Adrenal gland (tissue), 12 donors: ENCODE measurements around the gene CHD9NB. TPM values are rescaled to one million over a fixed set of nuclear protein-coding genes. Genes with fewer than 3 reads are reported as not detected.

Source experiments
- DNase-seq, 7 donors: peaks; one replicate each; pipeline ENCODE4 v3.0.0-alpha.2; 2019 to 2020
- H3K27ac ChIP-seq, 5 donors: fragments of 200-600 bp; sonication (generic) in 4 of 5; 1 replicate in 3 of 5; 2 replicates in 2 of 5; pipeline versions ENCODE4 v1.5.1 to v1.8.0; 2016 to 2020; ENCODE audit warnings: mild to moderate bottlenecking in 1 of 5
- H3K27me3 ChIP-seq: fragments of 200-600 bp; 2 replicates; pipeline ENCODE4 v1.8.0; 2021
- H3K36me3 ChIP-seq, 2 donors: fragments of 200-600 bp; replicated peaks in 1 of 2; 1 replicate in 1 of 2; 2 replicates in 1 of 2; pipeline versions ENCODE4 v1.5.1 to v1.8.0; 2018 to 2022
- H3K4me1 ChIP-seq, 2 donors: fragments of 200-600 bp; replicated peaks in 1 of 2; 1 replicate in 1 of 2; 2 replicates in 1 of 2; pipeline versions ENCODE4 v1.5.1 to v1.8.0; 2018 to 2021
- H3K4me3 ChIP-seq, 4 donors: fragments of 200-600 bp; sonication (generic) in 3 of 4; one replicate each; pipeline ENCODE4 v1.5.1; 2016 to 2018
- H3K9me3 ChIP-seq, 3 donors: fragments of 200-600 bp; sonication (generic) in 1 of 3; replicated peaks in 1 of 3; 1 replicate in 2 of 3; 2 replicates in 1 of 3; pipeline versions ENCODE4 v1.5.1 to v1.8.0; 2016 to 2021
- POLR2A ChIP-seq, 2 donors: fragments of 450-650 bp; IDR thresholded peaks; one replicate each; pipeline ENCODE4 v1.6.1; 2017; ENCODE audit warnings: antibody characterized with exemption in 2 of 2, mild to moderate bottlenecking in 2 of 2, moderate library complexity in 1 of 2
- WGBS, 4 donors: extraction: QIAGEN DNeasy Blood & Tissue Kit in 2 of 4; methylation state at CpG; one replicate each; pipeline versions ENCODE4 v1.1.5 to v1.1.7; 2013 to 2017; 5-methylcytosine and 5-hydroxymethylcytosine counted together
- intact Hi-C, 2 donors: fragments of 100-400 bp; cut with DNase I; formaldehyde crosslinking; loops; one replicate each; pipeline versions ENCODE4 v1.14.1 to v1.15.0; 2022 to 2023
- polyA plus RNA-seq, 3 donors: library from polyadenylated mRNA; stranded (reverse); fragments of 200-250 nt in 2 of 3; fragments of 350-450 nt in 1 of 3; fragmentation: Illumina TruSeq in 1 of 3; extraction: RNeasy Lipid Tissue Mini Kit (QIAGEN cat#74804) in 1 of 3; gene quantifications; one replicate each; pipeline ENCODE4 v1.2.3, GENCODE V29; 2013 to 2014
- total RNA-seq, 9 donors: library from RNA; depleted of rRNA in 4 of 9; stranded (reverse); fragments of >200 nt in 4 of 9; fragments of 120-200 nt in 1 of 9; fragmentation: NEBNext Ultra II Directional in 1 of 9; extraction: Animal tissue kit (Norgen Biotek cat#: 25700) in 1 of 9; gene quantifications; one replicate each; pipeline versions ENCODE4 v1.1.0 to v1.2.4, GENCODE V29; 2013 to 2023
- TF ChIP-seq, protein P1 (sequence below), 6 experiments: fragments of 450-650 bp in 4 of 6; fragments of 200-600 bp in 2 of 6; sonication (generic) in 1 of 6; IDR thresholded peaks; 1 replicate in 5 of 6; 2 replicates in 1 of 6; pipeline versions ENCODE4 v1.5.1 to v1.8.0; 2016 to 2021; ENCODE audit warnings: antibody characterized with exemption in 6 of 6, mild to moderate bottlenecking in 2 of 6, moderate library complexity in 1 of 6
- donor health status: healthy with polysubstance abuse.
- donor health status: Bipolar disorder and iron deficiency.
- donor health status: DM: yes; HTN: yes; CAD: no.
- donor health status: DM: no; HTN: no; CAD: no.
- donor health status: DM: no; HTN: no; CAD: no.
- donor health status: DM: yes; HTN: yes; CAD: no.

CHD9NB gene
- total and polyA plus RNA-seq, 12 donors = 0.11 to 1.3 (median 0.55) TPM

- no peaks in the 10 kb centered on the region for H3K36me3 ChIP-seq
- DNase-seq = no peak
- H3K9me3 ChIP-seq = no peaks in the 10 kb centered on the region
- H3K27ac ChIP-seq = no peak overlapping the region
- 95 to 97% (median 95%) methylated on average over 7 of the region's 7 CpGs for WGBS, 4 donors
- intact Hi-C loops = loop anchor here (5.0 to 10.0 kb wide), 3 partner anchors 33 to 145 kb away; no protein-coding TSS in a partner anchor
- H3K4me1 ChIP-seq = peaks cover 27 to 58% of the 10 kb centered on the region in 2 donors
- H3K4me3 ChIP-seq = no peak overlapping the region
- no peak for TF ChIP-seq POLR2A (IDR thresholded peaks at IDR 0.05)
- TF ChIP-seq, protein P1, sequence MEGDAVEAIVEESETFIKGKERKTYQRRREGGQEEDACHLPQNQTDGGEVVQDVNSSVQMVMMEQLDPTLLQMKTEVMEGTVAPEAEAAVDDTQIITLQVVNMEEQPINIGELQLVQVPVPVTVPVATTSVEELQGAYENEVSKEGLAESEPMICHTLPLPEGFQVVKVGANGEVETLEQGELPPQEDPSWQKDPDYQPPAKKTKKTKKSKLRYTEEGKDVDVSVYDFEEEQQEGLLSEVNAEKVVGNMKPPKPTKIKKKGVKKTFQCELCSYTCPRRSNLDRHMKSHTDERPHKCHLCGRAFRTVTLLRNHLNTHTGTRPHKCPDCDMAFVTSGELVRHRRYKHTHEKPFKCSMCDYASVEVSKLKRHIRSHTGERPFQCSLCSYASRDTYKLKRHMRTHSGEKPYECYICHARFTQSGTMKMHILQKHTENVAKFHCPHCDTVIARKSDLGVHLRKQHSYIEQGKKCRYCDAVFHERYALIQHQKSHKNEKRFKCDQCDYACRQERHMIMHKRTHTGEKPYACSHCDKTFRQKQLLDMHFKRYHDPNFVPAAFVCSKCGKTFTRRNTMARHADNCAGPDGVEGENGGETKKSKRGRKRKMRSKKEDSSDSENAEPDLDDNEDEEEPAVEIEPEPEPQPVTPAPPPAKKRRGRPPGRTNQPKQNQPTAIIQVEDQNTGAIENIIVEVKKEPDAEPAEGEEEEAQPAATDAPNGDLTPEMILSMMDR (IDR thresholded peaks at IDR 0.05) = no peak
- H3K27me3 ChIP-seq = no peaks in the 10 kb centered on the region
Measured at GRCh38 chr16:53059672-53060071, 7.0 kb upstream of the CHD9NB start.

- Histone ChIP-seq H3K27me3 (no peaks in the 10 kb centered on the region), H3K9me3 (no peaks in the 10 kb centered on the region), H3K4me3 (no peak overlapping the region), H3K27ac (no peak overlapping the region), H3K36me3 (no peaks in the 10 kb centered on the region), H3K4me1 (peaks cover 26 to 56% of the 10 kb centered on the region in 2 donors)
- TF ChIP-seq POLR2A (IDR thresholded peaks at IDR 0.05) = no peak
- TF ChIP-seq, protein P1 (IDR thresholded peaks at IDR 0.05) = no peak
- no peak for DNase-seq
- 93 to 98% (median 96%) methylated on average over 5 of the region's 5 CpGs for WGBS, 4 donors
- intact Hi-C loops = loop anchor here (5.0 to 10.0 kb wide), 3 partner anchors 33 to 146 kb away; no protein-coding TSS in a partner anchor
Measured at GRCh38 chr16:53058882-53059281, 6.2 kb upstream of the CHD9NB start.

DNA sequence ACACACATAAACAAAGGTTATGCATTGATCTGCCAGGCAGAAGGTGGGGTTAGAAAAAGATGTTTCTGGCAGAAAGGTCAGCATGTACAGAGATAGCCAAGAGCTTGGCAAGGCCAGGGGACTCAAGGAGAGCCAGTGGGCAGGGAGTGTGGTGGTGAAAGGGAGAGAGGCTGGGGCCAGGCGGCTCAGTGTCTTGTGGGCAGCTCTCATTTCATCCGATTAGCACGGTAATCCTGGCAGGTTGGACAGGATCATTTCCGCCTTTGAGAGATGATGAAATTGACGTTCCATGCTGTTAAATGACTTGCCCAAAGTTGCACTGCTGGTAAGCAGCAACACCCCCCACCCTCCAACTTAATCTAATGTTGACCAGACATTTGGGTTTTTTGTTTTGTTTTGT, 5.7 kb upstream of the CHD9NB start:
- DNase-seq = peak in 4 of 7 donors; percentile 27 to 60 (median 48)
- no peaks in the 10 kb centered on the region for H3K27me3 ChIP-seq
- intact Hi-C loops = loop anchor here (5.0 to 10.0 kb wide), 3 partner anchors 34 to 146 kb away; no protein-coding TSS in a partner anchor
- peak overlapping the region in 3 of 5 donors; percentile 26 to 91 (median 54) for H3K27ac ChIP-seq
- no peak overlapping the region for H3K4me3 ChIP-seq
- H3K4me1 ChIP-seq = peaks cover 26 to 56% of the 10 kb centered on the region in 2 donors
- 53 to 64% (median 61%) methylated on average over 5 of the region's 5 CpGs for WGBS, 4 donors
- H3K36me3 ChIP-seq = no peaks in the 10 kb centered on the region
- no peak for TF ChIP-seq POLR2A (IDR thresholded peaks at IDR 0.05)
- TF ChIP-seq, protein P1 (IDR thresholded peaks at IDR 0.05) = no peak
- H3K9me3 ChIP-seq = no peaks in the 10 kb centered on the region

DNA sequence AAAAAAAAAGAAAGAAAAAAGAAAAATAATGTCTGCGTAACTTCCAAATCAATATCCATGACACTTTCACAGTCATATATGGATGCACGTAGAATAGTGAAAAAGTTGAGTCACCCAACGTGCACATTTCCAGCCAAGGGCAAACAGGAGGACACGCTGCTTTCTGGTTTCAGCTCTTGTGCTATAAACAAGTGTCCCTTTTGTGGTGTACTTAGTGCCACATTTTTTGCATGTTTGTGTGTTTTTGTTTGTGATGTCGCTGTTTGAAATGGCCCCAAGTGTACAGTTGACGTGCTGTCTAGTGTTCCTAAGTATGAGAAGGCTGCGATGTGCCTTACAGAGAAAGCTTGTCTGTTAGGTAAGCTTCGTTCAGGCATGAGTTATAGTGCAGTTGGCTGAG, 5.0 kb upstream of the CHD9NB start:
- Histone ChIP-seq H3K27ac (peak overlapping the region in 3 of 5 donors; percentile 54 to 93 (median 91)), H3K27me3 (no peaks in the 10 kb centered on the region), H3K36me3 (no peaks in the 10 kb centered on the region), H3K4me3 (no peak overlapping the region), H3K9me3 (no peaks in the 10 kb centered on the region), H3K4me1 (peaks cover 26 to 56% of the 10 kb centered on the region in 2 donors)
- peak in 3 of 7 donors; percentile 24 to 44 (median 33) for DNase-seq
- intact Hi-C loops = loop anchor here (5.0 to 10.0 kb wide), 3 partner anchors 35 to 147 kb away; no protein-coding TSS in a partner anchor
- WGBS, 4 donors = 60 to 65% (median 63%) methylated on average over 8 of the region's 8 CpGs
- no peak for TF ChIP-seq POLR2A (IDR thresholded peaks at IDR 0.05)
- TF ChIP-seq, protein P1 (IDR thresholded peaks at IDR 0.05) = no peak
